Activated T-cell treated with anti-CD3 and anti-CD28 coated beads, Interleukin-2, amount 50 U/mL, for 24 hours (primary cell): ENCODE data around the gene LCNL1.
A peak's percentile ranks its signal among the peaks of the same experiment; 100 is the strongest.

Experiments used
- DNase-seq: peaks from one replicate; pipeline ENCODE4 v3.0.0-alpha.2; 2020
- H3K27ac Mint-ChIP-seq: 2 replicates; pipeline ENCODE4 v1.8.0; 2020; ENCODE audit warnings: mild to moderate bottlenecking, mixed read lengths
- H3K27me3 Mint-ChIP-seq: 2 replicates; pipeline ENCODE4 v1.8.0; 2020; ENCODE audit warnings: mixed read lengths
- H3K36me3 Mint-ChIP-seq: 2 replicates; pipeline ENCODE4 v1.8.0; 2020; ENCODE audit warnings: low read depth, mixed read lengths
- H3K4me1 Mint-ChIP-seq: 2 replicates; pipeline ENCODE4 v1.8.0; 2020; ENCODE audit warnings: low read depth, mixed read lengths
- H3K4me3 Mint-ChIP-seq: 2 replicates; pipeline ENCODE4 v1.8.0; 2020; ENCODE audit warnings: mild to moderate bottlenecking, moderate library complexity, mixed read lengths
- H3K9me3 Mint-ChIP-seq: 2 replicates; pipeline ENCODE4 v1.8.0; 2020; ENCODE audit warnings: mixed read lengths

Gene LCNL1

DNA sequence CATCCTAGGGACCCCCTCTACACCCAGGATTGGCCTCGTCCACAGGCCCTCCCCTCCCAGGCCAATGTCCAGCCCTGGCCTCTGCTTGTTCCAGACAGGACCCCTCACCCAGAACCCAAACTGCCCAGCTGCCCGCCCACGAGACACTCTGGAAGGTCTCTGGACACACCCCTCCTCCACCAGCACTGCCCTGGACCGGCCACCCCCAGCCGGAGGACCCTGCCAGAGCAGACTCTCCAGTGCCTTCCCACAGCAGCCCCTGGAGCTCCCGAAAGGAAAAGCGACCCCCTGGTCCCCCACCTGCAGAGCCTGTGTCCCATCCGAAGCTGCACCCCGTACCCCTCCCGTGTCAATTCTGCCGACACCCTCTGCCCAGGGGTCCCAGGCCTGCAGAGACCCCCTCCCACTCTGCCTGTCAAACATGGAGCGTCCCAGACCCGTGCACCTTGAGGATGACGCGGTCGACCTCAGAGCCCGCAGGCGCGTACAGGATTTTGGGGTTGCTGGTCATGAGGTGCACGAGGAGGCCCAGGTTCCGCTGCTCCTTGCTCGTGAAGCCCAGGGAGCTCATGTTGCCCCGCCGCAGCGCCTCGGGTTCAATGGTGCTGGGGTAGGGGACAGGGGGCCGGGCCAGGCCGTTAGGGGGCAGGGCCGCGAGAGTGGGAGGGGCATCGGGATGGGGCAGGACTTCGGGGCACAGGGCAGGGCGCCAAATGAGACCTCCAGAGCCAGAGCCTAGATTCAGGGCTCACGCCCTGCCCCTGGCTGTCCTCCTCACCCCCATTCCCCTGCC lies 37.3 kb downstream of the LCNL1 start:
- no peaks in the 10 kb centered on the region for H3K4me1 Mint-ChIP-seq
- DNase-seq: no peak
- peaks cover 6% of the 10 kb centered on the region for H3K36me3 Mint-ChIP-seq
- H3K9me3 Mint-ChIP-seq: no peaks in the 10 kb centered on the region
- H3K27ac Mint-ChIP-seq: no peak overlapping the region
- H3K27me3 Mint-ChIP-seq: no peaks in the 10 kb centered on the region
- H3K4me3 Mint-ChIP-seq: no peak overlapping the region

DNA sequence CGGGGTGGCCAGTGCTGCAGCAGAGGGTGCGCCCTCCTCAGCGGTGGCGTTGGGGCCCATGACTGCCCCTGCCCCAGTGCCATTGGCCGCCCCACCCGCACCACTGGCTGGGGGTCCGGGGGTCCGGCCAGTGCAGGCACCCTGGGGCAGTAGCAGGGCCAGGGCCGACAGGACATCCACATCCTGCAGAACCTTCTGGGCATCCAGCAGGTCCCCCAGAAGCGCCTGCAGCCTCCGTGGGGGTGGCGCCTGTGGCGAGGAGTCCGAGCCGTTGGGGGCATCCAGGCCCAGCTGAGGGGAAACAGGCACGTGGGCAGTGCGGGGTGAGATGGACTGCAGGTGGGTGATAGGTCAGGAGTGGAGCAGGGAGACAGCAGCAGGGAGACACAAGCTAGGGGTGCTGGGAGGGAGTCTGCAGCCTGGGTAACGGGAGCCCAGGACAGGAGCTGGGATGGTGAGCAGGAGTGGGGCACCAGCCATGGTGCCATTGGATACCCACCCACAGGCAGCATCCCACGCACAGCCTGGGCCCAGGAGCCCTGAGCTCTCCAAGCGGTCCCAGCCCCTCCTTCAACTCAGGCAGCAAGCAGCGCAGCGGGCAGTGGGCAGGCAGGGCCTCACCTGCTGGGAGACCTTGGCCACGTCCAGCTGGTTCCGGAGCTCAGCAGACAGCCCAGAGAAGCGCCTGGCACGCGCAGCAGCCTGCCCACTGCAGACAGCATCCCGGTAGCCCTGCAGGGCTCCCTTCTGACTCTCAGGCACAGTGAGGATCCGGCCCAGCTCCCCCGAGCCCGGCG lies 38.2 kb downstream of the LCNL1 start:
- Mint-ChIP-seq H3K27me3 (no peaks in the 10 kb centered on the region), H3K4me3 (no peak overlapping the region), H3K9me3 (no peaks in the 10 kb centered on the region), H3K27ac (no peak overlapping the region), H3K36me3 (peaks cover 4% of the 10 kb centered on the region), H3K4me1 (no peaks in the 10 kb centered on the region)
- no peak for DNase-seq

DNA sequence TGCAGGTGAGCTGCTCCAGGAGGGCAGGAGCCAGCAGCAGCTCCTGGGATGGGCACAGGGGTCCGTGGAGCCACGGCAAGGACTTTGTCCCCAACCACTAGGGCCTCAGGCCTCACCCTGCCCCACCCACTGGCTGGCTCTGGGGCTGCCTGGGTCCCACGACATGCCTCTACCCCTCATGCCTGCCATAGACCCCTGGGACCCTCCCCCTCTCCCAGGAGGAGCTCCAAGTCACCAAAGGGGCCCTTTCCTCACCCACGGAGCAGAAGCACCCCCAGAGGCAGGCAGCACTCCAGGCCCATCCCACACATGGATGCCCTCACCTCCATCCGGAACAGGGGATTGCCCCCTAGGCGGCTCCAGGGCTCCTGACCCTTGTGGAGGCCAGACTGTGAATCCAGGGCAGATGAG lies 38.8 kb downstream of the LCNL1 start:
- no peak overlapping the region for H3K27ac Mint-ChIP-seq
- H3K36me3 Mint-ChIP-seq: peaks cover 4% of the 10 kb centered on the region
- H3K27me3 Mint-ChIP-seq: no peaks in the 10 kb centered on the region

DNA sequence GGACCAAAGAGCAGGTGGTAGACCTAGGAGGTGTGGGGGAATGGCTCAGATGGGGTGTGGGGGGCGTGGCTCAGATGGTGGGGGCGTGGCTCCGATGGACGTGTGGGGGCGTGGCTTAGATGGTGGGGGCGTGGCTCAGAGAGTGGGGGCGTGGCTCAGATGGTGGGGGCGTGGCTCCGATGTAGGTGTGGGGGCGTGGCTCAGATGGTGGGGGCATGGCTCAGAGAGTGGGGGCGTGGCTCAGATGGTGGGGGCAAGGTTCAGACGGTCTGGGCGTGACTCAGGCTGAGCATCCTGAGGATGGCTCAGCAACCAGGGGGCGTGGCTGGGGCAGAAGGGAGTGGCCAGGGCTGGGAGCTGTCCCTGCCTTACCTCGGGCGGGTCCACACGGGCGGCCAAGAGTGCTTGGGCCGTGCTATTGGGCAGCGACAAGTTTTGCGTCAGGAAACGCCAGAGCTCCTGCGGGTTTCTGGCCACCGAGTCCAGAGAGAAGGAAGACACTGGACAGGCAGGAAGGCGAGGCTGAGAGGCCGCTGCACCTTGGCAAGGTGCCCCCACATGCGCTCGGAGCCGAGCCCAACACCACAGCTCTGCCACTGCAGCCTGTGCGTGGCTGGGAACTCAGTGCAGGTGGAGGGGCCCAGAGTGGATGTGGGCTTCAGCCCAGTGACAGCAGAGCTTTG lies 39.3 kb downstream of the LCNL1 start:
- H3K4me1 Mint-ChIP-seq: peaks cover 7% of the 10 kb centered on the region
- no peak overlapping the region for H3K4me3 Mint-ChIP-seq
- H3K36me3 Mint-ChIP-seq: peaks cover under 1% of the 10 kb centered on the region
- peak; percentile 79 for DNase-seq
- no peaks in the 10 kb centered on the region for H3K27me3 Mint-ChIP-seq
- peak overlapping the region; percentile 41 for H3K27ac Mint-ChIP-seq
- no peaks in the 10 kb centered on the region for H3K9me3 Mint-ChIP-seq

More for the DNA sequence above, 38.8 kb downstream of the LCNL1 start:
- Mint-ChIP-seq H3K4me3 (no peak overlapping the region), H3K4me1 (peaks cover 3% of the 10 kb centered on the region), H3K9me3 (no peaks in the 10 kb centered on the region)
- DNase-seq: no peak

DNA sequence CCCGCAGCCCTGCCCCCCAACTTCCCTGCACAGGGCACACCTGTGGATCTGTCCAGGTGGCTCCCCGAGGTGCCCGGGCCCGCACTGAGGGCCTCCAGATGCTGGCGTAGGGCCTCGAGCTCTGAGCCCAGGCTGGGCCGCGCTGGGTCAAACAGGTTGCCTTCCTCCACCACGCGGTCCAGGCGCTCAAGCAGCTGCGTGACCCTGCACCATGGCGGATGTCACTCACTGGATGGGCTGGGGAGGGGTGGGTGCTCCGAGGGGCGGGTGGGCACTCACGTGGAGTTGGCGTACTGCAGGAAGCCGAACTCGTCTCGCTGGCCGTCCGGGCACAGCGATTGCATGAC lies 39.8 kb downstream of the LCNL1 start:
- peaks cover 10% of the 10 kb centered on the region for H3K4me1 Mint-ChIP-seq
- H3K36me3 Mint-ChIP-seq: no peaks in the 10 kb centered on the region
- H3K4me3 Mint-ChIP-seq: no peak overlapping the region
- H3K9me3 Mint-ChIP-seq: no peaks in the 10 kb centered on the region
- no peaks in the 10 kb centered on the region for H3K27me3 Mint-ChIP-seq
- DNase-seq: no peak
- H3K27ac Mint-ChIP-seq: no peak overlapping the region

DNA sequence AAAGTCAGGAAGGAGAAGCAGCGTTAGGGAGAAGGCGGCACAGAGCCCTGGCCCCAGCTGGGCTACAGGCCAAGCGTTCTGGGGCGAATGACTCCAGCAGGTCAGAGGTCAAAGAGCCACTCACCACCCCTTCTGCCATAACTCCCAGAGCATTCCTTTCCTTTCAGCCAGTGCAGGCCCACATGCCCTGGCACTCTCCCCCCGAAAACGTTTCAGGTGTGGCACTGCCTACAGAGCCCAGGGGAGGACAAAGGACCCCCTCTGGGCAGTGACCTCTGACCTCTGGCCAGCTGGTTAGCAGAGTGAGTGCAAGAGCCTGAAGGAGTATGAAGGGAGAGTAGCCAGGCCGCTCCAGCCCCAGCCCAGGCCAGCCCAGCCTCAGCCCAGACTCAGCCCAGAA lies 40.4 kb downstream of the LCNL1 start:
- DNase-seq: no peak
- Mint-ChIP-seq H3K4me3 (no peak overlapping the region), H3K36me3 (no peaks in the 10 kb centered on the region), H3K27ac (no peak overlapping the region), H3K9me3 (no peaks in the 10 kb centered on the region), H3K27me3 (no peaks in the 10 kb centered on the region), H3K4me1 (peaks cover 10% of the 10 kb centered on the region)

DNA sequence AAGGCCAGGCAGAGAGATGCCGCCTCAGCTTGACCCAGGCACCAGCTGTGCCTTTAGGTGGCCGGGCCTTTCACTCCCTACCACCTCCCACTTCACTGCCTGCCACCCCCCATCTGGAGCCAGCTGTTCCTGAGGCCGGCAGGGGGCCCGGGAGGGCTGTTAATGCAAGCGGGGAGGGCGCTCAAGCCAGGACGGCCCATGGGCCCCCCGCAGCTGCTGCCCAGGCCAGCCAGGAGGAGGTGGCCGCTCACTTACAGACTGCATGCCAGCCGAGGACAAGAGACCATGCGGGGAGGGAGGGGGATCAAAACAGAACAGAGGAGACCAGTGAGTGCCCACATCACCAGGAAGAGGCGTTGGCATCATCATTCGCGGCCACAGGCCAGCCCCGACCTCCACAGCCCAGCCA lies 40.8 kb downstream of the LCNL1 start:
- no peak overlapping the region for H3K27ac Mint-ChIP-seq
- H3K36me3 Mint-ChIP-seq: no peaks in the 10 kb centered on the region
- H3K4me3 Mint-ChIP-seq: no peak overlapping the region
- H3K4me1 Mint-ChIP-seq: peaks cover 11% of the 10 kb centered on the region
- no peaks in the 10 kb centered on the region for H3K27me3 Mint-ChIP-seq
- no peaks in the 10 kb centered on the region for H3K9me3 Mint-ChIP-seq
- no peak for DNase-seq

DNA sequence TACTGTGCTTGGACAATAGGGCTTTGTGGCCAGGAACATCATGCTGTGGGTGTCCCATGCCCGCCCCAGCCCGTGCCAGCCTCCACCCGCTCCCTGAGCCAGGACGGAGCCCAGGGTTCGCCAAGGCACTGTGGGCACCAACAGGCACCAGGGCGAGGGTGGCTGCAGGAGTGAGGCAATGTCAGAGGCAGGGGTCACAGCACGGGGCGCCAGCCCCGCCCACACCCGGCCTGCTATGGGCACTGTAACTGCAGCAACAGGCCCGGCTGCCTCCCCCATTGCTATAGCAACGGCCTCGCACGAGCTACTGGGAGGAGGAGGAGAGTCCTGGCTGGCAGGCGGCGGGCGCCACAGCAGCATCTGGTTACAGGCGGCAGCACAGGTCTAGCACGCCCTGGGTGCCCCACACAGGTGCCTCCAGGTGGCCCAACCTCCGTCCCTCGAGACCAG lies 42.7 kb downstream of the LCNL1 start:
- H3K4me1 Mint-ChIP-seq: peaks cover 31% of the 10 kb centered on the region
- no peak overlapping the region for H3K4me3 Mint-ChIP-seq
- no peak for DNase-seq
- H3K27me3 Mint-ChIP-seq: no peaks in the 10 kb centered on the region
- H3K9me3 Mint-ChIP-seq: no peaks in the 10 kb centered on the region
- no peak overlapping the region for H3K27ac Mint-ChIP-seq
- H3K36me3 Mint-ChIP-seq: no peaks in the 10 kb centered on the region

DNA sequence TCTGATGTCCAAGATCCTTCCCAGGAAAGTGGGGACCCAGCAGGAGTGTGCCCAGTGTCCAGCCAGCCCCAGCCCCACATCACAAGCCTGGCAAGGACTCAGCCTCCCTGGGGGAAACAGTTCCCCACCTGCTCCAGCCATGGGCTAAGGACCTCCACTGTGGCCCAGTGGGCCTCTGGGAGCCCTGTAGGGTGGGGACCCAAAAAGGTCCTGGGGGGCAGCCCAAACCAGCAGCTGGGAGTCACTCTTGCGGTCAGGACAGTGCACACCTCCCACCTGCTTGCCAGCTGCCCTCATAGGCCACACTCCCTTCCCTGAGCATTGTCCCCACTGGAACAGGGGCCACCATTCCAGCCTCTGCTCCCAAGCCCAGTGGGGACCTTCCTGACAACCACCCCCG lies 43.6 kb downstream of the LCNL1 start:
- no peak for DNase-seq
- Mint-ChIP-seq H3K27ac (no peak overlapping the region), H3K4me3 (no peak overlapping the region), H3K27me3 (no peaks in the 10 kb centered on the region), H3K4me1 (peaks cover 36% of the 10 kb centered on the region), H3K9me3 (no peaks in the 10 kb centered on the region), H3K36me3 (no peaks in the 10 kb centered on the region)

DNA sequence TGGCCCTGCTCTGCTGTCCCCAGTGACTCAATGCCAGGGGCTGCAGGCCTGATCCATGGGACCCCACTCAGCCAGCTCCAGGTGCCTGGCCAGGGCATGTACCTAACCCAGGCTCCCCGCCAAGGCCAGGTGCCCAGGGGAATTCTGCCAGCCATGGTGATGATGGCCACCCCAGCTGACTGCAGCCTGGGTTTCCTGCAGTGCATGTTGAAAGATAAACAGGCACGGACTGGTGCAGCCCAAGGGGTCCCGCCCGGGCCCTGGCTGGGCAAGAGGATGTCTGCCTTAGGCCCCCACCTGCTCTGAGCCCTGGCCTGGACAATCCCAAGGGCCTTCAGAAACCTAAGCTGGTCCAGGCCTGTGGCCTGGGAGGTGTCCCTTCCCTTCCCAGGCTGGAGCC lies 44.0 kb downstream of the LCNL1 start:
- Mint-ChIP-seq H3K36me3 (no peaks in the 10 kb centered on the region), H3K4me1 (peaks cover 39% of the 10 kb centered on the region), H3K27ac (no peak overlapping the region), H3K4me3 (peak overlapping the region; percentile 71), H3K9me3 (no peaks in the 10 kb centered on the region), H3K27me3 (no peaks in the 10 kb centered on the region)
- DNase-seq: peak; percentile 41

DNA sequence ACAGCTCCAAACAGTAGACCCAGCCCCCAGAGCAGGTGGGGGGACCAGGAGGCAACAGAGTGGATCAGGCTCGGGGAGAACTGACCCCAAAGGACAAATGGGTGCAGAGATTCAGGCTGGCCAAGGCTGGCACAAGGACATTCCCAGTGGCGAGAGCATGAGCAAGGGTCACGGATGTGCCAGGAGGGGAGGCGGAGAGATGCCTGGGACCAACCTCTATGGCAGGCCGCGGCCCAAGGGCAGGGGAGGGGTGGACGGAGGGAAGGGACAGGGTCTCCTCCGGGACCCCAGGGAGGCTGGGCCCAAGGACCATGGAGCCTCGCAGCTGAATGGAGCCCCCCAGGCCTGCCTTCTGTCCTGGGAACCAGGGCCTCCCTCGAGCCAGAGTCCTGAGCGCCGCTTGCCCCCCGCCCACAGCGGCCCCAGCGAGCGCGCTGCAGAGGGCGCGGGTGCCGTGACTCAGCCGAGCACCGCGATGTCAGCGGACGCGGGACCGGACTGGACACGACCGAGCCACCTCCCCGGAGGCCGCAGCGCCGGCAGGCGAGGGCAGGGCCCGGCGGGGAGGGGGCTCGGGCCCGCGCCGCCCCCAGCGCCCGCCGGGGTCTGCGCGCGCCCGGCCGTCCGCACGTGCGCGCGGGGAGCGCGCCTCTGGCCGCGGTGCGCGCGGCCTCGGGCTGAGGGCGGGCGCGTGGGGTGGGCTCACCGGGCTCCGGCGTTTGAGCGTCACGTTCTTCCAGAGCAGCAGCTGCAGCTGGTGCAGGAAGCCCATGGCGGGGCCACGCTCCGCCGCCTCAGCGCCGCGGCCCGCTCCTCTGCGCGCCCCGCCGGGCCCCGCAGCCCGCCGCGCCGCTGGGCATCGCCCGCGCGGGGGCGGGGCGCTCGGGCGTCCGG lies 44.8 kb downstream of the LCNL1 start, which contains the start of gene ABCA2:
Gene ABCA2 (minus strand): TSS at position 869 of the 894 bp plus-strand sequence. CDS start 97 bp downstream, at position 772.
- H3K36me3 Mint-ChIP-seq: no peaks in the 10 kb centered on the region
- DNase-seq: peak; percentile 45
- H3K4me1 Mint-ChIP-seq: peaks cover 45% of the 10 kb centered on the region
- peak within 1 kb of the TSS; percentile 74 for H3K27ac Mint-ChIP-seq
- peak within 1 kb of the TSS; percentile 71 for H3K4me3 Mint-ChIP-seq
- no peaks in the 10 kb centered on the region for H3K27me3 Mint-ChIP-seq
- no peaks in the 10 kb centered on the region for H3K9me3 Mint-ChIP-seq

DNA sequence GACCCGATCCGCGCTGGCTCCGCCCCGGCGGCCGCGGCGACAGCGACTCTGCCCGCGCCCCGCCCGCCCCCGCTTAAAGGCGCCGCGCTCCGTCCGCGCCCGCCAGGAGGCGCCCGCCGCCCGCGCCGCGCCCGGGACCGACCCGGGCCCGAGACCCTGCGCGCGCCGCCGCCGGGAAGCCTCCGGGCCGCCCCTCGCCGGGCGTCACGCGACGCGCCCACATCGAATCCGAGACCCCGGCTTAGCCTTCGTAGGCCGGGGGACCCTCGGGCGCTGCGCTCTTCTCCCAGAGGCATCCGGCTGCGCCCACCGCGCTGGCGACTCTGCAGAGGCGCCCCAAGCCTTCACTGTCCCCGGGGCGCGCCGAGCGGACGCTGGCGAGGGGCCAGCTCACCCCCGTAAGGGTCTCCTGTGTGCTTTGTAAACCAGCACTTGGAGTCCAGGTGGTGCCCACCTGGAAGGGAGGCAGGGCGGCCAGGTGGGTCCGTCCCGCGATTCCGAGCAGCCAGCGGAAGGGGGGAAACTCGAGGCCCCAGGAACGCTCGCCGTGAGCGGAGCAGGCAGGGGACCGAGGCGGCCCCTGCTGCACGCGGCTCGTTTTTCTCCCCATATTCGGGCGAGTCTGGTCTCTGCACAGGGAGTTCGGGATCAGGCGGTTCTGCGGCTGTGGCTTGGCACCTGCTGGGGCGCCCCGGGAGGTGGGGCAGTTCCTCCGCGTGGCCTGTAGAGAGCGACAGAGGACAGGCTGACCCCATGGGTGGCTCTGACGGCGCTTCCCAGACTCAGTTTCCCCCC lies 45.7 kb downstream of the LCNL1 start:
- peak overlapping the region; percentile 22 for H3K27ac Mint-ChIP-seq
- no peaks in the 10 kb centered on the region for H3K9me3 Mint-ChIP-seq
- DNase-seq: peak; percentile 82
- no peaks in the 10 kb centered on the region for H3K36me3 Mint-ChIP-seq
- no peaks in the 10 kb centered on the region for H3K27me3 Mint-ChIP-seq
- peak overlapping the region; percentile 61 for H3K4me3 Mint-ChIP-seq
- peaks cover 48% of the 10 kb centered on the region for H3K4me1 Mint-ChIP-seq
